ENCODE data around the gene C1orf74.

Gene C1orf74

DNA sequence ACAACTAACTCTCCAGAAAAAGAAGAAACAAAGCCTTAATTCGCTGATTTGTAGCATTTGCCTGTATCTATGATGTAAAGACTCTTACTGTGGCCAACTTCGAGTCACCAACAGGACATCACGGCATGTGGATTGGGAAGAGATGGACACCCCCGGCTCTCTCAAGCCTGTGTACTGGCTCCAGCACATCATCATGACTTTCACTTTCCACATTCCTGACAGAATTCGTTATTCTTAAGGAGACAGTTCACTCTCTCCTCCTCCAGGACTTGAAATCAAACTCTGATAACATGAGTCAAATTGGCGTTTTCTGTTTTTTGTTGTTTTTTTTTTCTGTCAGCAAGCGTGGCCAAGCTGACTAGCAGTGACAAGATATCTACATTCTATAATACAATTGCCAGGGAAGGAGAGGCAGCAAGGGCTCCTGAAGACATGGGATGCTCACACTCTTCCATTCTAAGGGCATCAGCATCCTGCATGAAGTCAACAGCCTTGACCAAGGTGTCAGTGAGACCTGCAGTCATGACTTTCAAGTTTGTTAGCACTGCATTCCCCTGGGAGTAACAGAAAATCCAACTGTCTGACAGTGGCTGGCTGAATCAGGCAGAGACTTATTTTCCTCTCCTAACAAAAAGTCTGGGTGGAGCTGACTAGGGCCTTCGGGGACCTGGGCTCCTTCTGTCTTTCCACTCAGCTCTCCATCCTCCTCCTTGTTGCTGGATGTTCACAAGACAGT is 41.8 kb downstream of the C1orf74 start:
- no peak for DNase-seq (ENCODE audit: low read depth)

DNA sequence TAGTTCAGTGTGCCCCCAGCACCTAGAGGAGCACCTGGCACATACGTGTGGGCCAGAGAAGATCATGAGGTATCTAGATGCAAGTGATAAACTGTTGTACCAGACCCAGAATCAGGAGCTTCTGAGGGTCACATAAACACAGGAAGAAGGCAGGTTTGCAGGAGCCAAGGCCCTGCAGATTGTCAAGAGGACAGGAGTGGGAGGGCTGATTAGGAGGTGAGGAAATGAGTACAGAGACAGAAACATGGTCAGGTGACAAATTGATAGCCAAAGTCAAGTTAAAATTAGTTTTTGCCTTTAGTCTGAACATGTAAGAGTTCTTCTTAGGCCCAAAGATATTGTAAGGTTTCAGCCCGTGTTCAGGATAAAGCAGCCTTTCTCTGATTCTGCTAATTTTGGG is 42.5 kb downstream of the C1orf74 start:
- DNase-seq (ENCODE audit: low read depth) = no peak

DNA sequence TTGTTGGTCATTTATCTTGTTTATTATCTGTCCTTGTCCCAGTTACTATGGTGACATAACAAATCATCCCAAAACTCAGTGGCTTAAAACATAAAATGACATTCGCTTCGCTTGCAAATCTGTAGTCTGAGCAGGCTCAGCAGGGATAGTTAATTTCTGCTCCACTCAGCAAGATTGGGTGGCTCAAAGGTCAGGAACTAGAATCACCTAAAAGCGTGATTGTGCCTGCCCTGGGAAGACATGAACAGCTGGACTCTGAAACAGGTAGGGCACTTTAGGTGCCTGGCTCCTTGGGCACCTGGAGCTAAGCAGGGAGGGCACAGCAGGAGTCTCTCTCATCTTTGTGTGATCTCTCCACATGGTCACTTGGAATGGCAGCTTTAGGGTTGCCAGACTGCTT is 43.2 kb downstream of the C1orf74 start:
- no peak for DNase-seq (ENCODE audit: low read depth)

DNA sequence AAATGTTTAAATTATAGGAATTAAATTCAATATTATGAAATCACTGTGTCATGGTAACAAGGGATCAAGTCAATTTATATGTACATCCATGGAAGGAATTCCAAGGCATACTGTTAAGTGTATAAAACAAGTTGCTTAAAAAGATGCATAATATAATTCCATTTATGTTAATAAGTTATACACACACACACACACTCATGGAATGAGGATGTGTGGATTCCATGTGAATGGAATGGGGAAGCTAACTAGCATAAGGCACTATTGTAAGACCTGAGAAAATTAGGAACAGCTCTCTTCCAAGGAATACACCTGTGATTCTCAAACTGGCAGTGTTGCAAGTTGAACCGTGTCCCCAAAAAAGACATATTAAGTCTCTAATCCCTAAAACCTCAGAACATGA is 46.1 kb downstream of the C1orf74 start:
- DNase-seq (ENCODE audit: low read depth) = no peak

DNA sequence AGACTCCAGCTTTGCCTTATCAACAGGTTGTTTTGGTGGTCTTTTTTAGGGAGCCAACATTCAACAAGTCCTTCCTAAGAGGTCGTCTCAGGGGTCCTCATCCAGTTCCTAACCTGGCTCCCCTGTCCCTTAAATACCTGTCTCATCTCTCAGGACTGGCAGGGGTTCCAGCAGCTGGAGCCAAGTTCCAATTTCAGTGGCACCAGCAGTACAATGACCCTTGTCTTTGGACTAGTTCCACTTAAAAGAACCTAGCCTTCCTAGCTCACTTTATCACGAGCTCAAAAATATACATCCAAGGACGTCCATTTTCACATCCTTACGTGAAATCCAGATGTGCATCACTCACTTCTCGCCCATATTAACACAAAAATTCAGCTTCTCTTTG is 47.2 kb downstream of the C1orf74 start:
- DNase-seq (ENCODE audit: low read depth) = no peak

DNA sequence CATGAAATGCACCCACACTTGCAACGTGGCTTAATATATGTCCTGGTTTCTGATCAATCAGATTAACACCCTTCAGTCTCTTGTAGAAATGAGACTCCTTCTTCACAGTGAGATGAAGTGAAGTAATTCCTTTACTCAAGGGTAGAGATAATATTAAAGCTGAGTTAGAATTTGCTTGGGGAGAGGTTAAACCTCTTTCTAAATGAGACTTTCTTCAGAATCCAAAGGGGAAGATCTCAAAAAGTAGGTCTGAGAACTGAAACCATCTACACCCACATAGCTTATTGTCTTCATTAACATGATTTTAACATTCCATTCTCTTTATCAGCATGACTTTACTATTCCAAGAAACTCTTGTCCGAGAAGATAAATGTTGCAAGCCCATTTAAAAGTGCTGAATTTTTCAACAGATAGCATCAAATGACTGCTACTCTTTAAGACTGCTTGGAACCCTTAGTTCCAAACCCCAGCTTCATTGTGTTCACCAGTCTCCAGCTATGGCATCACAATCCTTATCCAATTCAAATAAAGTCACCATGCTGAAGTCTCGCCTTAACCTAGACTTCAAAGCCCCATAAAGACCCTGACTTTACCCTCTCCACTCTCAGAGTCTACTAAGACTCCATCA is 47.8 kb downstream of the C1orf74 start:
- DNase-seq (ENCODE audit: low read depth) = no peak

DNA sequence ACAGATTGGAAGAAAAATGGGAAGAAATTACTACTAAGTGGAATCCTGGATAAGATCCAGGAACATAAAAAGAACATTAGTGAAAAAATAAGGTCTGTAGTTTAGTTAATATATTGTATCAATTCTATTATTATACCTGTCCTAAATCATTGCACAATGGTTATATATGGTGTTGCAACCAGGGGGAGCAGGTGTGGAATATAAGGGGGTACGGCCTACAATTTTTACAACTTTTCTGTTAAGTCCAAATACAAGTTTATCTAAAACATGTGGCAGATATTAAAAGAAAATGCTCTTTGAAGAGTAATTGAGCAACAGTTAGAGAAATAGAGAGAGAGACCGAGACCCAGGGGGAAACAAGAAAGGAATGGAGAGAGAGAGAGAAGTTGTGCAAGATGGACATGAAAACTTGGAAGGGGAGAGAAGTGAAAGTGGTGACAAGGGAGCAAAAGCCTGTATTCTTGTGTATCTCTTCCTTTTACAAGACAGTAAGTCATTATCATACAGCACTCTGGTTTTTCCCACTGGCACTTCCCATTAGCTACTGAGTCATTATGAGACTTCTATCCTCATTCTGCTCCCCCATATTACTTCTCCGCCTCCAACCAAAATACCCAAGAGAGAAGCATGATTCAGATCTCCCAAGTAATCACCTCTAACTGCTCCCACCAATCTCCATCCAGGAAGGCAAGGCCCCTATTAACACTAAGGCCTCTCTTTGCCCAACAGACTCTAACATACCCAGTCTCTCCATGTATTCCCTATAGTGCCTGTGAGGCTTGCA is 50.8 kb downstream of the C1orf74 start:
- DNase-seq (ENCODE audit: low read depth) = no peak

DNA sequence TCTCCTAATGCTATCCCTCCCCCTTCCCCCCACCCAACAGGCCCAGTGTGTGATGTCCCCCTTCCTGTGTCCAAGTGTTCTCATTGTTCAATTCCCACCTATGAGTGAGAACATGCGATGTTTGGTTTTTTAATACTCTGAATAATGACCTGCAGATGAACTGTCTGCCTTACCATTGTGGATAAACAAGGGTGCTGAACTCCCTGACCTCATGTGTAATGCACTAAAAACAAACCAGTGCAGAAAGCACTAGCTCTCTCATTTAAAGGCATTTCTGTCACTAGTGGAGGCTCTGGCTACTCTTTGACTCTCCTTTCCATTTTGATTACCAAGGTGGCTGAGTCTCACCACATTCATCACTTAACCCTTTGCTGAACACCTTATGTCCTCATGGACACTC is 51.6 kb downstream of the C1orf74 start:
- DNase-seq (ENCODE audit: low read depth) = no peak

DNA sequence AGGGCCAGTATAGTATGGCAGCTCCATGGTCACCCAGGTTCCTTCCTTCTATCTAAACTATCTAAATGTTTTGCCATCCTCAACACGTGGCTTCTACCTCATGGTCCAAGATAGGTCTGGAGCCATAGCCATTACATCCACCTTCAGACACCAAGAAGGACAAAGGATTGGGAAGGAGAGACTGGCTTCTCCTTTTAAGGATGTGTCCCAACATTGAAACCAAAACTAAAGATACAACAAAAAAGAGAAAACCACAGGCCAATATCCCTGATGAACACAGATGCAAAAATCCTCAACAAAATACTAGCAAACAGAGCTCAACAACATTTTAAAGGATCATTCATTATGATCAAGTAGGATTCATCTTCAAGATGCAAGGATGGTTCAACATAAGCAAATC is 54.9 kb downstream of the C1orf74 start:
- no peak for DNase-seq (ENCODE audit: low read depth)
